Neural crest cell (in vitro differentiated cells): ENCODE data around the gene ARHGEF7. TPM values are rescaled to one million over a fixed set of nuclear protein-coding genes. Genes with fewer than 3 reads are reported as not detected.
"Not testable (repeated sequence)": the region's sequence is repeated elsewhere in the genome, so short reads cannot be mapped to it uniquely, and the experiment has no call there.

Experiments used
- DNase-seq: peaks from one replicate; pipeline ENCODE4 v3.0.0; 2021; ENCODE audit warnings: low read depth, mixed read lengths, low spot score
- H3K27ac Mint-ChIP-seq: one replicate; pipeline ENCODE4 v1.8.0; 2021; ENCODE audit warnings: mild to moderate bottlenecking, mixed read lengths; ENCODE audit not compliant: unreplicated experiment
- H3K27me3 Mint-ChIP-seq: 2 replicates; pipeline ENCODE4 v1.8.0; 2021; ENCODE audit warnings: low read depth, mild to moderate bottlenecking, mixed read lengths
- H3K36me3 Mint-ChIP-seq: 2 replicates; pipeline ENCODE4 v1.8.0; 2021; ENCODE audit warnings: low read depth, mild to moderate bottlenecking, mixed read lengths
- H3K4me1 Mint-ChIP-seq: 2 replicates; pipeline ENCODE4 v1.8.0; 2021; ENCODE audit warnings: mixed read lengths
- H3K4me3 Mint-ChIP-seq: one replicate; pipeline ENCODE4 v1.8.0; 2021; ENCODE audit warnings: mild to moderate bottlenecking, mixed read lengths
- H3K9me3 Mint-ChIP-seq: 2 replicates; pipeline ENCODE4 v1.8.0; 2021; ENCODE audit warnings: mixed read lengths
- CTCF ChIP-seq: fragments of 200-600 bp; sonication (generic); conservative IDR thresholded peaks from 2 replicates; pipeline ENCODE4 v1.5.0; 2021; ENCODE audit warnings: antibody characterized with exemption, mild to moderate bottlenecking
- total RNA-seq: library from RNA; stranded (reverse); gene quantifications from 2 replicates; pipeline ENCODE4 v1.2.1, GENCODE V29; 2021

The ARHGEF7 gene
- total RNA-seq, 1 donor from 2014 or later = 77.3 TPM

- H3K4me3 Mint-ChIP-seq, H3K9me3 Mint-ChIP-seq, H3K27me3 Mint-ChIP-seq, H3K27ac Mint-ChIP-seq, DNase-seq: not testable (repeated sequence)
- H3K4me1 Mint-ChIP-seq = peaks cover 28% of the 10 kb centered on the region
- H3K36me3 Mint-ChIP-seq = peaks cover 44% of the 10 kb centered on the region
Observed at GRCh38 chr13:111198732-111199378, 83.7 kb downstream of the ARHGEF7 start.

GRCh38 chr13:111201304-111201940 is 86.3 kb downstream of the ARHGEF7 start:
- Mint-ChIP-seq H3K9me3 (peaks cover 9% of the 10 kb centered on the region), H3K27me3 (no peaks in the 10 kb centered on the region), H3K4me1 (peaks cover 38% of the 10 kb centered on the region), H3K4me3 (no peak overlapping the region), H3K27ac (no peak overlapping the region), H3K36me3 (peaks cover 33% of the 10 kb centered on the region)
- DNase-seq = no peak
- TF ChIP-seq CTCF = no peak

GRCh38 chr13:111202156-111202621 is 87.1 kb downstream of the ARHGEF7 start:
- Mint-ChIP-seq H3K9me3 (peaks cover 8% of the 10 kb centered on the region), H3K36me3 (peaks cover 28% of the 10 kb centered on the region), H3K4me3 (no peak overlapping the region), H3K27ac (peak overlapping the region; percentile 53), H3K27me3 (no peaks in the 10 kb centered on the region), H3K4me1 (peaks cover 38% of the 10 kb centered on the region)
- no peak for DNase-seq
- TF ChIP-seq CTCF = no peak

GRCh38 chr13:111202745-111203144 is 87.6 kb downstream of the ARHGEF7 start:
- no peak for DNase-seq
- no peak for TF ChIP-seq CTCF
- Mint-ChIP-seq H3K27ac (no peak overlapping the region), H3K27me3 (no peaks in the 10 kb centered on the region), H3K4me1 (peaks cover 38% of the 10 kb centered on the region), H3K9me3 (peaks cover 3% of the 10 kb centered on the region), H3K4me3 (peak overlapping the region; percentile 13), H3K36me3 (peaks cover 23% of the 10 kb centered on the region)

- TF ChIP-seq CTCF = no peak
- DNase-seq = no peak
- H3K4me1 Mint-ChIP-seq = peaks cover 43% of the 10 kb centered on the region
- H3K27me3 Mint-ChIP-seq = no peaks in the 10 kb centered on the region
- no peaks in the 10 kb centered on the region for H3K9me3 Mint-ChIP-seq
- H3K27ac Mint-ChIP-seq = peak overlapping the region; percentile 69
- H3K36me3 Mint-ChIP-seq = peaks cover 13% of the 10 kb centered on the region
- H3K4me3 Mint-ChIP-seq = no peak overlapping the region
Observed at GRCh38 chr13:111203736-111204389, 88.8 kb downstream of the ARHGEF7 start.
